GM18520 (cell line): ENCODE measurements around the gene DHRS11.

ENCODE experiments used
- ATAC-seq: cut with Tn5 transposase; IDR thresholded peaks from one replicate; pipeline ENCODE4 v1.9.1; 2021; ENCODE audit not compliant: unreplicated experiment

Gene DHRS11, protein sequence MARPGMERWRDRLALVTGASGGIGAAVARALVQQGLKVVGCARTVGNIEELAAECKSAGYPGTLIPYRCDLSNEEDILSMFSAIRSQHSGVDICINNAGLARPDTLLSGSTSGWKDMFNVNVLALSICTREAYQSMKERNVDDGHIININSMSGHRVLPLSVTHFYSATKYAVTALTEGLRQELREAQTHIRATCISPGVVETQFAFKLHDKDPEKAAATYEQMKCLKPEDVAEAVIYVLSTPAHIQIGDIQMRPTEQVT

DNA sequence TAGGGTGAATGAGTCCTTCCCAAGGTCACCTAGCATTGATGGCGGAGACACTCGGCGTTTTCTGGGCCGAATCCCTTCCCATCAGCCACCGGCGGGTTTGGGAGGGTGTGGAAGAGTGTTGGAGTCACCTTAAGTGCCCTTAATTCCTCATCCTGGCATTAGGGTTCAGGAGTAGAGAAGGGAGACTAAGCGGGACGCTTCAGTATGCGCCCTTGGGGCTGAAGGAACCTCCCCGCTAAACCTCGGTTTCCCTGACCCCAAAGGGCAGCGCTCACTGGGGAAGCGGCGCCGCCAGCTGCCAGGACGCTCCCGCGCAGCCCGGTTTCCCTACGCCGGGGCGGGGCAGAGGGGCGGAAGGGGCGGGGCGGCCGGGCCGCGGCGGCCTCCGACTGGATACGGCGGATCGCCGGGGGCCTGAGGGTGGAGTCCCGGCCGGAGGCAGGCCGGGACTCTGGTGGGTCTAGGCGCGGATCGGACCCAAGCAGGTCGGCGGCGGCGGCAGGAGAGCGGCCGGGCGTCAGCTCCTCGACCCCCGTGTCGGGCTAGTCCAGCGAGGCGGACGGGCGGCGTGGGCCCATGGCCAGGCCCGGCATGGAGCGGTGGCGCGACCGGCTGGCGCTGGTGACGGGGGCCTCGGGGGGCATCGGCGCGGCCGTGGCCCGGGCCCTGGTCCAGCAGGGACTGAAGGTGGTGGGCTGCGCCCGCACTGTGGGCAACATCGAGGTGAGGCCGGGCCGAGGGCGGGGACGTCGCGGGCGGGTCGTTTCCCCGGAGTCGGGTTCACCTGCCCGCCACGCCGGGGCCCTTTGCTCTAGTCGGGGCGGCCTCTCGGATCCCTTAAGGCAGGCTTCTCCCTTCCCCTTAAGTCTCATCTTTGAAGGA lies at the start of gene DHRS11:
Gene DHRS11, plus strand, starts transcription at position 446 of the 882 bp plus-strand sequence. Its CDS starts 131 bp downstream, at position 577.
- peak; percentile 73 for ATAC-seq

DNA sequence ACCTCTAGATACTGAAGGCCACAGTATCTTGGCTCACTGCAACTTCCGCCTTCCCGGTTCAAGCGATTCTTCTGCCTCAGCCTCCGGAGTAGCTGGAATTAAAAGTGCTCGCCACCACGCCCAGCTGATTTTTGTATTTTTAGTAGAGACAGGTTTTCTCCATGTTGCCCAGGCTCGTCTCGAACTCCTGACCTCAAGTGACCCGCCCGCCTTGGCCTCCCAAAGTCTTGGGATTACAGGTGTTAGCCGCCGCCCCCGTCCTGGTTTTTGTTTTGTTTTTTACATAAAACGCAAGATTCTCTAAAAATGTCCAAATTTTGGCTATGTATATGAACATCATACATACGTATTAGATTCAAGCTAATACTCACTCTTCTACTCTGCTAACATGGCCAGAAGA lies 48.9 kb upstream of the DHRS11 start:
- ATAC-seq = no peak

DNA sequence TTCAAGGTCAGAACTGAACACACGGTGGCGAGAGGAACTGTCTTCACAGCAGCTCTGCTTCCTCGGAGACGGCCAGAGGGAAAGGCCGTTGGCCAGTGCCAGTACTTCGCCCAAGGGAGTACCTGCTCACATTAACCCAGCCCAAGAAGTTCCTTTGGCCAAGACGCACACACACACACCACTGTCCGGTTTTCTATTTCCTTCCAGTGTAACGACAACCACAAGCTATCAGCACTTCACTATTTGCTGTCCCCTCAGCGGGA lies 47.7 kb upstream of the DHRS11 start:
- ATAC-seq = no peak

DNA sequence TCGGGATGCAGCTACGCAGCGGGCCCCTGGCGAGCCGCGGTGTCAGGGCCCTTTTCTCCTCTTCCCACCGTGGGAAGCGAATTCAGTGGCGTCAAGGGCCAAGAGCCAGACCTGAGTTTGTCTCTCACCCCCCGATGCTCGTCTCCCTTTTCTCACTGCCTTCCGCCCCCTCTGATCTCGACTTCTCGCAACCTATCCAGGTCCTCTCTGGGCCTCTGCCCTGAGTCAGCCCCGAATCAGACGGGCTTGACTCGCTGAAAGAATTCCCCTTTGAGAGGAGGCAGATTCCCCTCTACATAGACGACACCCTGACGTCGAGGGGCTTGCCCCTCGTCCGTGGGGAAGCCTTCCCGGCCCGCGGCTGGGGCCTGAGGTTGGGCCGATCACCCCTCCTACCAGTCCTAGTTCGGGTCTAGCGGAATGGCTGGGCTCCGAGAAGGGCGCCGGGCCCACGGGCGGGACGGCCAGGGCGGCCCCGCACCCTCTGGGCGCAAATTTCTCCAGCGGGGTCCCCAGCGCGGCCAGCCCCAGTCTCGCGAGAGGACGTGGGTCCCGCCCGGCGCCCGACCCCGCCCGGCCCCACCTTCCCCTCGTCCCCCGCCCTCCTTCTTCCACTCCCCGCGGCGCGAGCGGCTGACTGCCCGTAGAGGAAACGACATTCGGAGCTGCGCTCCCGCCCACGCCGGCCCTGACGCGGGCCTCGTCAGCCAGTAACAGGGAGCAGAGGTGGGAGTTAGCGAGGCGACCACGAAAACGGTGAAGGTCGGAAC lies 47.2 kb upstream of the DHRS11 start, which contains the start of gene GGNBP2:
Gene GGNBP2, plus strand, starts transcription at position 613 of the 770 bp plus-strand sequence. CDS start 806 bp downstream, outside the sequence.
- peak; percentile 39 for ATAC-seq

DNA sequence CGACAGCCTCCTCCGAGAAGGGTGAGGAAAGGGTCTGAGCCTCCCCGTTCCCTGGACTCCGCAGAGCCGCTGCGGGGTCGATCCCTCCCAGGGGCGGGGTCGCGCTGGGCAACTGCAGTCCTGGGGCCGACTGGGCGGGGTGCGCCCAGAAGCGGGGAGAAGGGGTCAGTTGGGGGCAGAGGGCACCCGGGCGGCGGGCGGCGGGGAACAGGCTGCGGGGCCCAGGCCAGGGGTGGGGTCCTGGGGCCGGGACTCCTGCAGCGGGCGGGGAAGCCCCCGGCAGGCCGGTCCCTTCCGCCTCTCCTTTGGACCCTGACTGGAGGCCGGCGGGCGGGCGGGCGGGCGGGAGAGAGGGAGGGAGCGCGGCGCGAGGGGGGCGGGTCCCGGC lies 46.6 kb upstream of the DHRS11 start:
- ATAC-seq = peak; percentile 19

- peak; percentile 56 for ATAC-seq
Observed at GRCh38 chr17:36545465-36546417, 45.9 kb upstream of the DHRS11 start.

- ATAC-seq = no peak
Observed at GRCh38 chr17:36546418-36547093, 45.1 kb upstream of the DHRS11 start.

- ATAC-seq = no peak
Observed at GRCh38 chr17:36547776-36548175, 43.9 kb upstream of the DHRS11 start.

GRCh38 chr17:36550491-36551417 lies 40.9 kb upstream of the DHRS11 start:
- ATAC-seq = no peak

DNA sequence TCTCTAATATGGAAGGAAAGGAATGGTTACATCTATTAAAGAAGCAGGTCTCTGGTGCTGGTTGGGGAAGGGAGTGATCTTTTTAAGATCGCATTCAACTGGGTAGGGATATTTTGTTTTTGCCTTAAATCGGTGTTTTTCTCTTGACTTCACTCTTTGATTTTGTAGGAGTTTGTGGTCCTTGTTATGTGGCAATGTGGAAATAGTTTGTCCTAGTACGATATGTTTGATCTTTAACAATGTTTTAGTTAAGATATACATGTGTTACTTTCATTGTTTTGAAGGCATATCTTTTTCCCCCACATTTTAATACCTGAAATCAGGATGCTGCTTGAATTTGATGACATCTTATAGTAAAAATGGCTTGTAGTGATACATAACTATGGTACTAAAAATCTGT lies 38.2 kb upstream of the DHRS11 start:
- ATAC-seq = no peak

DNA sequence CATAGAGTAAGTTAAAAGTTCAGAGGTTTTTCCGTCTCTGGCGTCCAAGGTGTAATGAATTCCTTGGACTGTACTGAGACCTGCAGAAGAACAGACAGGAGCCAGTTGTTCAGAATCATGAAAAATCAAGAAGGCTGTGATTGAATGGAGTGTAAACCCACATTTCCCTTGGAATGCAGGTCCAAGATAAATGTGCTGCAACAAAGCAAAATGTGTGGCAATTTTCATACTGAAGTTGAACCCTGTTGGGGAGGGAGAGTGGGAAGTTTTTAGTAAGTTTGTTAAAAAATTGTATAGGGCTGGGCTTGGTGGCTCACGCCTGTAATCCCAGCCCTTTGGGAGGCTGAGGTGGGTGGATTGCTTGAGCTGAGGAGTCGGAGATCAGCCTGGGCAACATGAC lies 25.6 kb upstream of the DHRS11 start:
- no peak for ATAC-seq

- no peak for ATAC-seq
Observed at GRCh38 chr17:36575028-36575427, 16.7 kb upstream of the DHRS11 start.

GRCh38 chr17:36576793-36577192 lies 14.9 kb upstream of the DHRS11 start:
- ATAC-seq = no peak

GRCh38 chr17:36578671-36579070 lies 13.0 kb upstream of the DHRS11 start:
- no peak for ATAC-seq

DNA sequence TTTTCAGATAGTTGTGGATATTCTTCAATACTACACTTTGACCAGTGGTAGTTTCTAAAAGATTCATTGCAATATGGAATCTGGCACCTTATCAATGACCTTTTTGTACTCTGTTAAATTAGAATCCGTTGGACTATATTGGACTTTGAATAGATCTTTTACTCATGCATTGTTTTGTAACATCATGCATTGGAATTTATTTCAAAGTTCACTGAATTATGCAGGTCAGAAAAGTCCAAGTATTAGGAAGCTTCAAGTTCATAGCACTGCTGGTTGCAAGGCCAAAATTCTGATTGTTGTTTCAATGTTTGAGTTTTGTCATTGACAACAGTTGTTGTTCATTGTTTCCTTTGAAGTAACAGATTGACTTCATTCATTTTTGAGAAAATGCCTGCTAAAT lies 7.9 kb upstream of the DHRS11 start:
- ATAC-seq = no peak

DNA sequence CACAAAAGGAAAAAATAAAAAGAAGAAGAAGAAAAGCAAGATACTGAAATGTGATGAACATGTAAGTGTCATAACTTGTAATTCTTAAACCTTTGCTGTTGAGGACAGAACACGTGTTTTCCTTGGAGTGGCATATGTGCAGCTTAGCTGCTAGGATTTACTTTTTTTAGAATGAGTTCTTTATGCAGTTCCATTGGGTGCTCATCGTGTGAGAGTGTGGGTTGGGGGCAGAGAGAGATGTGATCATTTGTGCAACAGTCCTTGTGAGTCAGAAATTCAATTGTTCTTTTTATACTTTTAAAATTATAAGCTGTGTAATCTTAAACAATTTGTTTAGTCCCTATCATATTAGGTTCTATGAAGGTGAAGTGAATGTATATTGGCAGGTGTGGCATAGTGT lies 5.5 kb upstream of the DHRS11 start:
- no peak for ATAC-seq

GRCh38 chr17:36590082-36590481 lies 1.6 kb upstream of the DHRS11 start:
- no peak for ATAC-seq

DNA sequence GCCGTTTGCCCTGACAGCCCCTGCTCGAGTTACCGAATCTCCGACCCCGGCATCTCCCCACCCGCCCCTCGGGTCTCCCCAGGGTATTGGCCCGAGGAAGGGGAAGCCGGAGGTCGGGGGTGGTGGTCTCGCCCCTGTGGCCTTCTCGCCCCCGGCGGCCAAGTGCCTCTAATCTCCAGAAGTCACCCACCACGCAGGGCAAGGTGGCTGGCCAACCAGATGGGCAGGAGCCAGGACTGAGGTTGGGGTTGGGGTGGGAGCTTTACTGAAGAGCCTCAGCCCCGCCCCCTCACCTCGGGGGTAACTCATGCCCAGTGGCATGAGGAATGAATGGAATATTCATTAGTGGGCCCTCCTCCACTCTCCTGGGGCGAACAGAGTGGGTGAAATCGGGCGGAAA lies 637 bp downstream of the DHRS11 start:
- no peak for ATAC-seq

GRCh38 chr17:36592716-36593321 lies 1.1 kb downstream of the DHRS11 start:
- ATAC-seq = no peak
